Neural cell (in vitro differentiated cells): Measurements from ENCODE around the gene LY6G6C. TPM values are rescaled to one million over a fixed set of nuclear protein-coding genes. Genes with fewer than 3 reads are reported as not detected.

Experiments used
- H2AFZ ChIP-seq: fragments of 200-600, 300-800 bp; sonication (generic), shearing (Covaris generic); 2 replicates; pipeline ENCODE4 v1.6.0; 2014; ENCODE audit warnings: low read depth, mild to moderate bottlenecking, antibody characterized with exemption, low read length, moderate library complexity
- H3F3A ChIP-seq: fragments of 200-600 bp; shearing (Covaris generic); 2 replicates; pipeline ENCODE4 v1.6.1; 2016; ENCODE audit warnings: mild to moderate bottlenecking, moderate library complexity, mixed read lengths, antibody characterized with exemption, low read length; ENCODE audit not compliant: insufficient read depth, poor library complexity, severe bottlenecking
- H3K27ac ChIP-seq: fragments of 200-600, 300-800 bp; sonication (generic), shearing (Covaris generic); 2 replicates; pipeline ENCODE4 v1.5.1; 2014; ENCODE audit warnings: mild to moderate bottlenecking, low read length, moderate library complexity
- H3K27me3 ChIP-seq: fragments of 300-800, 200-600 bp; sonication (generic), shearing (Covaris generic); 2 replicates; pipeline ENCODE4 v1.6.0; 2014; ENCODE audit warnings: mild to moderate bottlenecking, low read depth, low read length, moderate library complexity; ENCODE audit not compliant: insufficient read depth
- H3K36me3 ChIP-seq: fragments of 300-800, 200-600 bp; sonication (generic), shearing (Covaris generic); 2 replicates; pipeline ENCODE4 v1.5.1; 2014; ENCODE audit warnings: mild to moderate bottlenecking, antibody characterized with exemption, low read length, moderate library complexity; ENCODE audit not compliant: insufficient read depth
- H3K4me2 ChIP-seq: fragments of 300-800, 200-600 bp; sonication (generic), shearing (Covaris generic); 2 replicates; pipeline ENCODE4 v1.6.0; 2014; ENCODE audit warnings: mild to moderate bottlenecking, low read length
- H3K4me3 ChIP-seq: fragments of 300-800, 200-600 bp; sonication (generic), shearing (Covaris generic); 2 replicates; pipeline ENCODE4 v1.5.1; 2014; ENCODE audit warnings: mild to moderate bottlenecking, low read length, moderate library complexity
- H3K79me2 ChIP-seq: fragments of 200-600 bp; shearing (Covaris generic); replicated peaks from 2 replicates; pipeline ENCODE4 v1.6.0; 2014; ENCODE audit warnings: mild to moderate bottlenecking, low read length, moderate library complexity; ENCODE audit not compliant: insufficient read depth
- H3K9ac ChIP-seq: fragments of 300-800, 200-600 bp; sonication (generic), shearing (Covaris generic); 2 replicates; pipeline ENCODE4 v1.6.1; 2016; ENCODE audit warnings: mild to moderate bottlenecking, low read length, mixed read lengths
- H3K9me2 ChIP-seq: fragments of 200-600 bp; shearing (Covaris generic); 2 replicates; pipeline ENCODE4 v1.6.1; 2016; ENCODE audit warnings: mild to moderate bottlenecking, low read length, mixed read lengths; ENCODE audit not compliant: insufficient read depth
- H3K9me3 ChIP-seq: fragments of 200-600, 300-800 bp; sonication (generic), shearing (Covaris generic); 2 replicates; pipeline ENCODE4 v1.6.1; 2016; ENCODE audit warnings: mild to moderate bottlenecking, mixed run types, low read length, moderate library complexity, mixed read lengths
- H4K20me1 ChIP-seq: fragments of 200-600 bp; shearing (Covaris generic); 2 replicates; pipeline ENCODE4 v1.6.1; 2016; ENCODE audit warnings: mild to moderate bottlenecking, mixed run types; ENCODE audit not compliant: insufficient read depth
- EP300 ChIP-seq: fragments of 450-650 bp; conservative IDR thresholded peaks from 2 replicates; pipeline ENCODE4 v1.6.1; 2014; ENCODE audit warnings: antibody characterized with exemption, mild to moderate bottlenecking, moderate library complexity; ENCODE audit not compliant: poor library complexity, severe bottlenecking
- EZH2 ChIP-seq: fragments of 200-600, 300-800 bp; shearing (Covaris generic), sonication (generic); IDR thresholded peaks from 2 replicates; pipeline ENCODE4 v1.6.1; 2014; ENCODE audit warnings: antibody characterized with exemption, low read length, borderline replicate concordance, mild to moderate bottlenecking; ENCODE audit not compliant: insufficient read depth, poor library complexity, severe bottlenecking
- MXI1 ChIP-seq: fragments of 450-650 bp; conservative IDR thresholded peaks from 2 replicates; pipeline ENCODE4 v1.6.1; 2014; ENCODE audit warnings: antibody characterized with exemption, mild to moderate bottlenecking; ENCODE audit not compliant: poor library complexity, severe bottlenecking
- POLR2AphosphoS5 ChIP-seq: IDR thresholded peaks from 2 replicates; pipeline ENCODE4 v1.6.1; 2012
- RAD21 ChIP-seq: fragments of 450-650 bp; conservative IDR thresholded peaks from 2 replicates; pipeline ENCODE4 v1.6.1; 2014; ENCODE audit warnings: antibody characterized with exemption, mild to moderate bottlenecking, moderate library complexity
- REST ChIP-seq: IDR thresholded peaks from 2 replicates; pipeline ENCODE4 v1.6.1; 2012; ENCODE audit warnings: borderline replicate concordance
- SMC3 ChIP-seq: fragments of 450-650 bp; conservative IDR thresholded peaks from 2 replicates; pipeline ENCODE4 v1.6.1; 2014; ENCODE audit warnings: antibody characterized with exemption, mild to moderate bottlenecking, moderate library complexity; ENCODE audit not compliant: poor library complexity
- TAF1 ChIP-seq: IDR thresholded peaks from 2 replicates; pipeline ENCODE4 v1.6.1; 2012; ENCODE audit warnings: low read depth
- polyA plus RNA-seq: library from polyadenylated mRNA; depleted of rRNA; stranded (reverse); fragments of >200 nt; gene quantifications from 2 replicates; pipeline ENCODE4 v1.2.3, GENCODE V29; 2014
- TF ChIP-seq, protein P1 (sequence below): fragments of 450-650 bp; IDR thresholded peaks from 2 replicates; pipeline ENCODE4 v1.5.1; 2014; ENCODE audit warnings: antibody characterized with exemption, mild to moderate bottlenecking, moderate library complexity; ENCODE audit not compliant: poor library complexity, severe bottlenecking

The LY6G6C gene
- polyA plus RNA-seq, 1 donor from 2014 or later: 0.88 TPM

DNA sequence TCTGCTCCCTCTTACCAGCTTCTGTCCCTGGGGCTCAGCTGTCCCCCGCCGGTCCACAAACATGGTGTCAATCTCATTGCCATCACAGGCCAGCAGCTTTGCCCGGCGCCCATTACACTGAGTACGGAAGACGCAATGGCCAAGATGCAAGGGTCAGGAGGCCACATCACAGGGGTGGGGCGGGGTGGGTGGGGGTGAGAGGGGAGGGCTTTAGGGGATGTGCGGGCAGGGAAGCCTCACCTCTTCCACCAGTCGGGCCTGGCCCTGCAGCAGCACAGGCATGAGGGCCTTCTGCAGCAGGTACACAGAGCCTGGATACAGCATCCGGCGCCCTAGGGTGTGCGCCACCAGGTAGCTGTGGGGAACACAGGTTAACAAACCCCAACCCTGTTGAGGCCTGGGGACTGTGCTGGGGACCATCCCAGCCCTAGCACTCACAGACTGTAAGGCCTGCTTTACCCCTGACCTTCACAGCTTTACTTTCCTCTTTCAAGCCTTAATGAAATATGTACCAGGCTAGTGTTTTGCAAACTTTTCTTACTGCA lies 29.9 kb downstream of the LY6G6C start:
- no peaks in the 10 kb centered on the region for H3K27me3 ChIP-seq
- TF ChIP-seq, protein P1, sequence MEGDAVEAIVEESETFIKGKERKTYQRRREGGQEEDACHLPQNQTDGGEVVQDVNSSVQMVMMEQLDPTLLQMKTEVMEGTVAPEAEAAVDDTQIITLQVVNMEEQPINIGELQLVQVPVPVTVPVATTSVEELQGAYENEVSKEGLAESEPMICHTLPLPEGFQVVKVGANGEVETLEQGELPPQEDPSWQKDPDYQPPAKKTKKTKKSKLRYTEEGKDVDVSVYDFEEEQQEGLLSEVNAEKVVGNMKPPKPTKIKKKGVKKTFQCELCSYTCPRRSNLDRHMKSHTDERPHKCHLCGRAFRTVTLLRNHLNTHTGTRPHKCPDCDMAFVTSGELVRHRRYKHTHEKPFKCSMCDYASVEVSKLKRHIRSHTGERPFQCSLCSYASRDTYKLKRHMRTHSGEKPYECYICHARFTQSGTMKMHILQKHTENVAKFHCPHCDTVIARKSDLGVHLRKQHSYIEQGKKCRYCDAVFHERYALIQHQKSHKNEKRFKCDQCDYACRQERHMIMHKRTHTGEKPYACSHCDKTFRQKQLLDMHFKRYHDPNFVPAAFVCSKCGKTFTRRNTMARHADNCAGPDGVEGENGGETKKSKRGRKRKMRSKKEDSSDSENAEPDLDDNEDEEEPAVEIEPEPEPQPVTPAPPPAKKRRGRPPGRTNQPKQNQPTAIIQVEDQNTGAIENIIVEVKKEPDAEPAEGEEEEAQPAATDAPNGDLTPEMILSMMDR: no peak
- TF ChIP-seq REST (no peak), MXI1 (no peak), EZH2 (no peak), EP300 (no peak), TAF1 (no peak)
- no peaks in the 10 kb centered on the region for H3F3A ChIP-seq
- H3K9ac ChIP-seq: no peak overlapping the region
- H3K36me3 ChIP-seq: no peaks in the 10 kb centered on the region
- no peaks in the 10 kb centered on the region for H3K9me3 ChIP-seq
- no peak overlapping the region for H3K4me3 ChIP-seq
- no peak overlapping the region for H3K27ac ChIP-seq
- no peaks in the 10 kb centered on the region for H4K20me1 ChIP-seq
- H3K4me2 ChIP-seq: no peak overlapping the region
- no peaks in the 10 kb centered on the region for H3K79me2 ChIP-seq
- H3K9me2 ChIP-seq: no peaks in the 10 kb centered on the region
- no peak overlapping the region for H2AFZ ChIP-seq

DNA sequence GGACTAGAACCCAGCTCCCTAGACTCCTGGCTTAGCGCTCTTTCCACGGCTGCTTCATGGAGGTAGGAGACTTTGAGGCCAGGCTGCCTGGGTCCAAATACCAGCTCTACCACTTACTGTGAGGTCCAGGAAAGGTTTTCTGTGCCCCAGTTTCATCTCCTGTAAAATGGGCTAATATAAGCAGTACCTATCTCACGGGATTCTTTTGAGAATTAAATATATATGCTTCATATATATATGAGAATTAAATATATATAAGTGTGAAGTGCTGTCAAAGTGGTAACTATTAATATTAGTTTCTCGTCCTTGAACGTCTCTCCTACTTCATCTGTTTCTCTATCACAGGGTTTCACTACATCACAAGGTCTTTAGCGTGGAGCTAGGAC lies 30.5 kb downstream of the LY6G6C start:
- Histone ChIP-seq H3K4me2 (no peak overlapping the region), H3K27me3 (no peaks in the 10 kb centered on the region), H3F3A (no peaks in the 10 kb centered on the region), H3K9me2 (no peaks in the 10 kb centered on the region), H3K36me3 (no peaks in the 10 kb centered on the region), H3K27ac (no peak overlapping the region), H3K9me3 (no peaks in the 10 kb centered on the region), H3K4me3 (no peak overlapping the region), H3K79me2 (no peaks in the 10 kb centered on the region), H2AFZ (no peak overlapping the region), H4K20me1 (no peaks in the 10 kb centered on the region), H3K9ac (no peak overlapping the region)
- TF ChIP-seq RAD21 (no peak), POLR2AphosphoS5 (no peak), REST (no peak), TAF1 (no peak), EP300 (no peak), EZH2 (no peak), SMC3 (no peak), MXI1 (no peak)
- TF ChIP-seq, protein P1: no peak
